Hepatocyte (in vitro differentiated cells): Measurements from ENCODE around the gene ZSWIM7. TPM values are rescaled to one million over a fixed set of nuclear protein-coding genes. Genes with fewer than 3 reads are reported as not detected.

Experiments used
- DNase-seq: peaks from one replicate; pipeline ENCODE4 v3.0.0-alpha.2; 2016; ENCODE audit warnings: low spot score
- H2AFZ ChIP-seq: fragments of 200-600 bp; sonication (generic); 2 replicates; pipeline ENCODE4 v1.6.0; 2016; ENCODE audit warnings: antibody characterized with exemption, mild to moderate bottlenecking
- H3K27ac ChIP-seq: fragments of 200-600 bp; sonication (generic); 2 replicates; pipeline ENCODE4 v1.5.1; 2016; ENCODE audit warnings: mild to moderate bottlenecking
- H3K27me3 ChIP-seq: fragments of 200-600 bp; sonication (generic); 2 replicates; pipeline ENCODE4 v1.6.1; 2016
- H3K36me3 ChIP-seq: fragments of 200-600 bp; sonication (generic); replicated peaks from 2 replicates; pipeline ENCODE4 v1.5.1; 2016; ENCODE audit warnings: low read depth; ENCODE audit not compliant: insufficient read depth
- H3K4me1 ChIP-seq: fragments of 200-600 bp; sonication (generic); 2 replicates; pipeline ENCODE4 v1.5.1; 2016; ENCODE audit warnings: mild to moderate bottlenecking, moderate library complexity; ENCODE audit not compliant: insufficient read depth
- H3K4me2 ChIP-seq: fragments of 200-600 bp; sonication (generic); 2 replicates; pipeline ENCODE4 v1.6.0; 2016
- H3K4me3 ChIP-seq: fragments of 200-600 bp; sonication (generic); 2 replicates; pipeline ENCODE4 v1.5.1; 2016; ENCODE audit warnings: mild to moderate bottlenecking
- H3K79me2 ChIP-seq: fragments of 200-600 bp; sonication (generic); 2 replicates; pipeline ENCODE4 v1.6.0; 2017; ENCODE audit warnings: mild to moderate bottlenecking
- H3K9me2 ChIP-seq: fragments of 200-600 bp; sonication (generic); replicated peaks from 2 replicates; pipeline ENCODE4 v1.6.0; 2017; ENCODE audit warnings: mild to moderate bottlenecking; ENCODE audit not compliant: insufficient read depth
- H3K9me3 ChIP-seq: fragments of 200-600 bp; sonication (generic); 2 replicates; pipeline ENCODE4 v1.5.1; 2016; ENCODE audit warnings: low read depth, mild to moderate bottlenecking
- H4K20me1 ChIP-seq: fragments of 200-600 bp; sonication (generic); 2 replicates; pipeline ENCODE4 v1.6.0; 2016; ENCODE audit warnings: mild to moderate bottlenecking; ENCODE audit not compliant: insufficient read depth, poor library complexity, severe bottlenecking
- CTCF ChIP-seq: fragments of 200-600 bp; sonication (generic); IDR thresholded peaks from 2 replicates; pipeline ENCODE4 v1.5.1; 2016; ENCODE audit warnings: antibody characterized with exemption, mild to moderate bottlenecking; ENCODE audit not compliant: poor library complexity
- EZH2 ChIP-seq: fragments of 200-600 bp; sonication (generic); IDR thresholded peaks from 2 replicates; pipeline ENCODE4 v1.6.1; 2016; ENCODE audit warnings: antibody characterized with exemption, mild to moderate bottlenecking, borderline replicate concordance
- EZH2phosphoT487 ChIP-seq: fragments of 200-600 bp; sonication (generic); IDR thresholded peaks from one replicate; pipeline ENCODE4 v1.6.1; 2018; ENCODE audit warnings: antibody characterized with exemption, mild to moderate bottlenecking, low read depth, moderate library complexity; ENCODE audit not compliant: unreplicated experiment, severe bottlenecking
- WGBS: methylation state at CpG from one replicate; pipeline ENCODE4 v1.1.6; 2016; ENCODE audit warnings: low lambda C conversion rate; ENCODE audit errors: missing lambda C conversion rate; 5-methylcytosine and 5-hydroxymethylcytosine counted together
- polyA plus RNA-seq: library from polyadenylated mRNA; unstranded; fragments of >200 nt; fragmentation: Nextera tagmentation; extraction: Ambion mirVana; gene quantifications from 2 replicates; pipeline ENCODE4 v1.2.1, GENCODE V29; 2016
- total RNA-seq: library from RNA; depleted of rRNA; stranded (reverse); fragments of >200 nt; gene quantifications from 2 replicates; pipeline ENCODE4 v1.2.3, GENCODE V29; 2014

Gene ZSWIM7
- total and polyA plus RNA-seq, 2 experiments from 2014 or later, result 27.0 to 46.8 TPM

GRCh38 chr17:15966183-15966878 lies 33.2 kb downstream of the ZSWIM7 start:
- Histone ChIP-seq H3K4me2 (peak overlapping the region; percentile 50), H3K9me2 (no peaks in the 10 kb centered on the region), H2AFZ (peak overlapping the region; percentile 42), H3K27ac (peak overlapping the region; percentile 74), H3K36me3 (no peaks in the 10 kb centered on the region), H3K79me2 (peaks cover 2% of the 10 kb centered on the region), H3K4me1 (peaks cover 22% of the 10 kb centered on the region), H3K27me3 (no peaks in the 10 kb centered on the region), H3K9me3 (no peaks in the 10 kb centered on the region), H4K20me1 (no peaks in the 10 kb centered on the region), H3K4me3 (no peak overlapping the region)
- no peak for TF ChIP-seq EZH2phosphoT487
- TF ChIP-seq EZH2, result no peak
- no peak for TF ChIP-seq CTCF
- DNase-seq, result peak; percentile 75
- 32% methylated on average over 13 of the region's 13 CpGs for WGBS

- Histone ChIP-seq H2AFZ (no peak overlapping the region), H3K27ac (peak overlapping the region; percentile 12), H3K4me1 (peaks cover 22% of the 10 kb centered on the region), H3K4me3 (no peak overlapping the region), H3K36me3 (no peaks in the 10 kb centered on the region), H4K20me1 (no peaks in the 10 kb centered on the region), H3K27me3 (no peaks in the 10 kb centered on the region), H3K4me2 (no peak overlapping the region), H3K9me2 (no peaks in the 10 kb centered on the region), H3K9me3 (no peaks in the 10 kb centered on the region), H3K79me2 (peaks cover 2% of the 10 kb centered on the region)
- TF ChIP-seq EZH2phosphoT487 (no peak), EZH2 (no peak), CTCF (no peak)
- 70% methylated on average over 6 of the region's 6 CpGs for WGBS
- no peak for DNase-seq
These were observed 34.0 kb downstream of the ZSWIM7 start for GRCh38 chr17:15965528-15965927.

GRCh38 chr17:15963670-15964110 lies 35.8 kb downstream of the ZSWIM7 start:
- no peaks in the 10 kb centered on the region for H3K36me3 ChIP-seq
- DNase-seq, result no peak
- H3K27me3 ChIP-seq, result no peaks in the 10 kb centered on the region
- no peaks in the 10 kb centered on the region for H4K20me1 ChIP-seq
- H3K4me2 ChIP-seq, result no peak overlapping the region
- H3K9me3 ChIP-seq, result no peaks in the 10 kb centered on the region
- peaks cover 24% of the 10 kb centered on the region for H3K4me1 ChIP-seq
- no peak overlapping the region for H2AFZ ChIP-seq
- H3K27ac ChIP-seq, result no peak overlapping the region
- 82% methylated on average over 4 of the region's 4 CpGs for WGBS
- H3K9me2 ChIP-seq, result no peaks in the 10 kb centered on the region
- no peak for TF ChIP-seq EZH2phosphoT487
- TF ChIP-seq CTCF, result no peak
- TF ChIP-seq EZH2, result no peak
- peaks cover 5% of the 10 kb centered on the region for H3K79me2 ChIP-seq
- H3K4me3 ChIP-seq, result no peak overlapping the region
